Panc1 (cell line): Measurements from ENCODE around the gene PDGFD.

Experiments
- TCF7L2 ChIP-seq: IDR thresholded peaks from 2 replicates; pipeline ENCODE4 v1.6.1; 2011; ENCODE audit warnings: mild to moderate bottlenecking, low read depth, low read length, inconsistent platforms
- TF ChIP-seq, protein P1 (sequence below): fragments of 450-650 bp; IDR thresholded peaks from 2 replicates; pipeline ENCODE4 v1.5.1; 2017; ENCODE audit warnings: mild to moderate bottlenecking

DNA sequence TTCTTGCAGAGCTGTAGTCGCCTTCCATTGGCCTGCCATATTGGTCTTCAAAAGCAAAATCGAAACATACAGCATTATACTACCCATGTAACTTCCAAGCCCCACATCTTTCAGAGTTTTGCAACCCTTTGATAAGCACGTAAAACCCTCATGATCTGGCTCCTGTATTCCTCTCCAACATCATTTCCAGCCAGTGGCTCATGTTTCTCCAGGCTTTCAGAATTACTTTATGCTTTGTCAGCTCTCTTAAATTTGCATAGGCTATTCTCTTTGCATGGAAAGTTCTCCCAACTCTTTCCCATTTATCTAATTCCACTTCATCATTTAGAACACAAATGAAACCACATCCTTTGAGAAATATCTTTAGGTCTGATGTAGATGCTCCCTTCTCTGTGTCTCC is 195.3 kb downstream of the PDGFD start:
- TF ChIP-seq, protein P1, sequence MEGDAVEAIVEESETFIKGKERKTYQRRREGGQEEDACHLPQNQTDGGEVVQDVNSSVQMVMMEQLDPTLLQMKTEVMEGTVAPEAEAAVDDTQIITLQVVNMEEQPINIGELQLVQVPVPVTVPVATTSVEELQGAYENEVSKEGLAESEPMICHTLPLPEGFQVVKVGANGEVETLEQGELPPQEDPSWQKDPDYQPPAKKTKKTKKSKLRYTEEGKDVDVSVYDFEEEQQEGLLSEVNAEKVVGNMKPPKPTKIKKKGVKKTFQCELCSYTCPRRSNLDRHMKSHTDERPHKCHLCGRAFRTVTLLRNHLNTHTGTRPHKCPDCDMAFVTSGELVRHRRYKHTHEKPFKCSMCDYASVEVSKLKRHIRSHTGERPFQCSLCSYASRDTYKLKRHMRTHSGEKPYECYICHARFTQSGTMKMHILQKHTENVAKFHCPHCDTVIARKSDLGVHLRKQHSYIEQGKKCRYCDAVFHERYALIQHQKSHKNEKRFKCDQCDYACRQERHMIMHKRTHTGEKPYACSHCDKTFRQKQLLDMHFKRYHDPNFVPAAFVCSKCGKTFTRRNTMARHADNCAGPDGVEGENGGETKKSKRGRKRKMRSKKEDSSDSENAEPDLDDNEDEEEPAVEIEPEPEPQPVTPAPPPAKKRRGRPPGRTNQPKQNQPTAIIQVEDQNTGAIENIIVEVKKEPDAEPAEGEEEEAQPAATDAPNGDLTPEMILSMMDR = no peak
- TF ChIP-seq TCF7L2 = no peak
